ENCODE measurements around the gene AGRN. TPM values are rescaled to one million over a fixed set of nuclear protein-coding genes. Genes with fewer than 3 reads are reported as not detected.

AGRN gene
- total RNA-seq, 1 donor from 2014 or later: 12.7 TPM

- intact Hi-C loops (cut with micrococcal nuclease): loop anchor here (2.0 to 10.0 kb wide), 2 partner anchors 51 to 53 kb away; partner anchors contain the start of genes KLHL17 and PLEKHN1
These were observed 2.3 kb upstream of the AGRN start for GRCh38 chr1:1017397-1018320.

- intact Hi-C loops (cut with micrococcal nuclease): loop anchor here (2.0 to 10.0 kb wide), 2 partner anchors 50 to 54 kb away; partner anchors contain the start of genes KLHL17 and PLEKHN1
These were observed 1.6 kb upstream of the AGRN start for GRCh38 chr1:1018321-1018685.

GRCh38 chr1:1019122-1019999, 559 bp upstream of the AGRN start:
- intact Hi-C loops (cut with micrococcal nuclease): loop anchor here (1.0 to 10.0 kb wide), 4 partner anchors 14 to 55 kb away; partner anchors contain the start of genes KLHL17 and PLEKHN1

GRCh38 chr1:1020415-1021009, 592 bp downstream of the AGRN start:
- intact Hi-C loops (cut with micrococcal nuclease): no loop called here

- intact Hi-C loops (cut with micrococcal nuclease): no loop called here
These were observed 1.3 kb downstream of the AGRN start for GRCh38 chr1:1021010-1021919.

GRCh38 chr1:1021920-1022259, 2.0 kb downstream of the AGRN start:
- intact Hi-C loops (cut with micrococcal nuclease): no loop called here

GRCh38 chr1:1022302-1023009, 2.5 kb downstream of the AGRN start:
- intact Hi-C loops (cut with micrococcal nuclease): no loop called here

GRCh38 chr1:1023700-1024099, 3.8 kb downstream of the AGRN start:
- intact Hi-C loops (cut with micrococcal nuclease): no loop called here

GRCh38 chr1:1024149-1024770, 4.3 kb downstream of the AGRN start:
- intact Hi-C loops (cut with micrococcal nuclease): no loop called here

- intact Hi-C loops (cut with micrococcal nuclease): no loop called here
These were observed 5.1 kb downstream of the AGRN start for GRCh38 chr1:1024771-1025699.

GRCh38 chr1:1025730-1026129, 5.8 kb downstream of the AGRN start:
- intact Hi-C loops (cut with micrococcal nuclease): no loop called here

GRCh38 chr1:1026599-1027413, 6.9 kb downstream of the AGRN start:
- intact Hi-C loops (cut with micrococcal nuclease): no loop called here

- intact Hi-C loops (cut with micrococcal nuclease): no loop called here
These were observed 7.9 kb downstream of the AGRN start for GRCh38 chr1:1027791-1028190.

GRCh38 chr1:1030867-1031658, 11.1 kb downstream of the AGRN start:
- intact Hi-C loops (cut with micrococcal nuclease): loop anchor here (10.0 kb wide), 1 partner anchor 884 kb away; the partner anchor contains the start of genes CALML6 and TMEM52

GRCh38 chr1:1031659-1032235, 11.8 kb downstream of the AGRN start:
- intact Hi-C loops (cut with micrococcal nuclease): loop anchor here (2.0 to 10.0 kb wide), 3 partner anchors 85 to 883 kb away; partner anchors contain the start of genes C1orf159, CALML6 and TMEM52

- intact Hi-C loops (cut with micrococcal nuclease): loop anchor here (2.0 to 10.0 kb wide), 3 partner anchors 84 to 882 kb away; partner anchors contain the start of genes C1orf159, CALML6 and TMEM52
These were observed 12.5 kb downstream of the AGRN start for GRCh38 chr1:1032424-1032823.

Measured in T-helper 1 cell treated with Interleukin-12 subunit alpha and Interleukin-12 subunit beta and Interleukin-4 antibody, amounts not matched to agents 30 ng/mL and 1 ng/mL, for 36 hours (primary cell).